NAMALWA (cell line): ENCODE measurements around the gene FIBCD1.
"Not testable (repeated sequence)": the region's sequence is repeated elsewhere in the genome, so short reads cannot be mapped to it uniquely, and the experiment has no call there.

Experiments
- DNase-seq: peaks from one replicate; pipeline ENCODE4 v3.0.0-alpha.2; 2015; ENCODE audit warnings: low spot score

The FIBCD1 gene

DNA sequence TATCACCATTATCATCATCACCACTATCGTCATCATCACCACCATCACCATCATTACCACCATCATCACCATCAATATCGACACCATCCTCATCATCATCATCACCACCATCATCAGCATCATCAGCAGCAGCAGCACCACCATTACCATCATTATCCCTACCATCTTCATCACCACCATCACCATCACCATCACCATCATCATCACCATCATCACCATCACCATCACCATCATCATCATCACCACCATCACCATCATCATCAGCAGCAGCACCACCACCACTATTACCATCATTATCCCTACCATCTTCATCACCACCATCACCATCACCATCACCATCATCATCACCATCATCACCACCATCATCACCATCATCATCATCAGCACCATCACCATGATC is 15.9 kb upstream of the FIBCD1 start:
- not testable (repeated sequence) for DNase-seq

DNA sequence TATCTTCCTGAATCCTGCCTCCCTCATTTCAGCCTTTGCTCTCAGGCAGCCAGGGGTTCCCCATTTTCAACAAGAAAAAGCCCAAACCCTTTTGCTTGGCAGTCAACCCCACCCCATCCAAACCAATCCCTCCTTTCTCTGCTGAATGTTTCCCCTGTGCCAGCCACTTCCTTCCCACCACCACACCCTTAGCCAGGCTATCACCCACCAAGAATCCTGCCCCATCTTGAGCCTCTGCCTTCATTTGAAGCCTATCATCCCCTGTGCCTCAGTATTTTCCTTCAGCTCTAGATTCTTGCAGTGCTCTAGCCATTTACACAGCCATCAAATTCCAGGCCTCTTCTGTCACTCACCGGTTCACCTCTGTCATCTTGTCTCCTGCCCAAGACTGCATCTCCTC is 15.3 kb upstream of the FIBCD1 start:
- DNase-seq = no peak

DNA sequence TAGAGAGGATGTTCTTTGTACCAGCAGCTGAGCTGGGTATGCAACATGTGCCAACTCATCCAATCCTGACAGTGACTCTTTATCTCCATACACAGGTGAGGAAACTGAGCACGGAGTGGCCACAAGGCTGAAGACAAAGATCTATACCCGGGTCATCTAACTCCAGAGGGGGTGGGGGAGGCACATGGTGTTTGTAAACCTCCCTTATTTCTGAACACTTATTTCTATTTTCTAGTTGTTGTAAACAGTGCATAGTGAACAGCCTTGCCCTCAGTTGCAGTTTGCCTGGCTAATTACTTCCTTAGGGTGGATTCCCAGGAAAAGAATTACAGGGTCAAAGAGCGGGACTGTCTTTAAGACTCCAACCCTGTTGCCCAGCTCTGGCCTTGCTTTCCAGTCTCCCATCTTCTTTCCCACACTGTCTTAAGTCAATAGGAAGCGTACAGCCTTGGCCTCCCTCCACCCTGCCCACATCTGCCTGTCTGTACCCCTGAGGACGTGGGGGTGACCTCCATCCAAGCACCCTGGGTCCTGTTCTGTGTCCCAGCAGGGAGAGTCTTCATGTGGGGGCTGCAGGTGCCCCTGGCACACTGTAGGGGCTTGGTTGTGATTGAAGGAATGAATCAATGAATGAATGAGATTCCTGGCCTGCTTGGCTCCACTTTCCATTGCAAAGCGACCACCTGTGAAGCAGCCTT is 13.2 kb upstream of the FIBCD1 start:
- no peak for DNase-seq

DNA sequence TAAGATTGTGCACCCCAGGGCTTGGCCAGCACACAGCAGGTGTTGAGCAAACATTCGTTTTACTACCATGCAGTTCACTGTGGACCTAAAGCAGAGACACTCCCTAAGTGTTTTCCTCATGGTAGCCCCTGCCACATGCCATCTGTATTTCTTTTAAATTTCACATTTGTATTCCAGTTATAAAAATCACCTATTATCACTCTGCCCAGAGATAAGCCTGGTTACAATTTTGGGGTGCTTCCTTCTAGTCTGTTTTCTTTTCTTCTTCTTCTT is 10.9 kb upstream of the FIBCD1 start:
- no peak for DNase-seq

DNA sequence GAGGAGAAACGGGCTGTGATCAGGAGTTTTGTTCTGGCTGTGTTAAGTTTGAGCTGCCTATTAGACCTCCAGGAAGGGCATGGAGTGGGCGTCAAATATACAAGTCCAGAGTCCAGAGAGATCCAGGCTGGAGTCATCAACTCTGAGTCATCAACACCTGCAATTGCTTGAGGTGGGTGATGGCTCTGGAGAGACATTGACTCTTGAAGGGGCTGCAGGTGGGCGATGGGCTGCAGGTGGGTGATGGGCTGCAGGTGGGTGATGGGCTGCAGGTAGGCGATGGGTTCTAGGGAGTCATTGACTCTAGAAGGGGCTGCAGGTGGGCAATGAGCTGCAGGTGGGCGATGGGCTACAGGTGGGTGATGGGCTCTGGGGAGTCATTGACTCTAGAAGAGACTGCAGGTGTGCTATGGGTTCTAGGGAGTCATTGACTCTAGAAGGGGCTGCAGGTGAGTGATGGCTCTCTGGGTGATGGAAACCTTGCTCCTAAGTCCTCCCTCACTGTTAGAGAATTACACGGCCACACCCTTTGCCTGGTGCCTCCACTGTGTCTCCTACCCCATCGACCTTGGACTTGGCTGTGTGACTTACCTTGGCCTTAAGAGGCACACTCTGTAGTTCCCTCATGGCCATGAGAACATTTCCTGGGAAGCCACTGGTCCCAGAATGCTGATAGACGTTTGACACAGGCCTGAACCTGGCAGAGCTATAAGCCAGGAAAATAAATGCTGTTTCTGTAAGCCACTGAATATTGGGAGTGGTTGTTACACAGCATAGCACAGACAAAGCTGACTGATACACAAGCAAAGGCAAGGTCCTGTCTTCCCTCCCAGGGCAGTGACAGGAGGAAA is 10.4 kb upstream of the FIBCD1 start:
- DNase-seq = no peak

DNA sequence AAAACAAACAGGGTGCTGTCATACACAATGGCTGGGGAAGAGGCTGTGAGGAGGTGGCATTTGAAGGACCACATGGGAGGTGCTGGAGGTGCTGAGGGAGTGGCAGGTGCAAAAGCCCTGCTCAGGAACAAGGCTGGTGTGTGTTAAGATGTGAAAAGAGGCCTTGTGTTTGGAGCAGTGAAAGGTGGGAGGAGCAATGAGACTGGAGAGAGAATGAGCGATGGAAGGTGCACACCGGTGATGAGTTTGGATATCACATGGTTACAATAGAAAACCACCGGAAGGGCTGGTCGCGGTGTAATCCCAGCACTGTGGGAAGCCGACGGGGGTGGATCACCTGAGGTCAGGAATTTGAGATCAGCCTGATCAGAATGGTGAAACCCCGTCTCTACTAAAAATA is 9.2 kb upstream of the FIBCD1 start:
- DNase-seq = no peak

DNA sequence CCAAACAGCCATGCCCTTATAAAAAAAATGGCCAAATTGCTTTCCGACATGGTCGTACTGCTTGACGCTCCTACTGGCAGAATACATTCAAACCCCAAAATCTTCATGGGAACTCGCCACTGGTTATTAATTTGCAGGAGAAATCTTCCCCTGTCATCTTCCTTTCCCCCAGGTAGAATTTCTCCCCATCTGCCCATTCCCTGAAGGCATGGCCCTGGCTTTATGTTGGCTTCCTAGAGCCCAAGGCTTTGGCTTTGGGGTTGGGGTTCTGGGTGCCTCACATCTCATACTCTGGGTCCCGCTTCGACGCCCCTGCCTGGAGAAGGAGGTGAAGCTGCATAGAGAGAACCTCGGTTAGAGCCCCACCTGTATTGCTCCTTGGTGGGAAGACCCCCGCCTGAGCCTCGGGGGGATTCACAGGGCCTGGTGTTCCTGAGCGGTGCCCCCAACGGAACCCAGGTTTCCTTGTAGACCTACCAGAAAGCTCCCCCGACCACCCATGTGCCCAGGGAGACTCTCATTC is 8.6 kb upstream of the FIBCD1 start:
- no peak for DNase-seq

DNA sequence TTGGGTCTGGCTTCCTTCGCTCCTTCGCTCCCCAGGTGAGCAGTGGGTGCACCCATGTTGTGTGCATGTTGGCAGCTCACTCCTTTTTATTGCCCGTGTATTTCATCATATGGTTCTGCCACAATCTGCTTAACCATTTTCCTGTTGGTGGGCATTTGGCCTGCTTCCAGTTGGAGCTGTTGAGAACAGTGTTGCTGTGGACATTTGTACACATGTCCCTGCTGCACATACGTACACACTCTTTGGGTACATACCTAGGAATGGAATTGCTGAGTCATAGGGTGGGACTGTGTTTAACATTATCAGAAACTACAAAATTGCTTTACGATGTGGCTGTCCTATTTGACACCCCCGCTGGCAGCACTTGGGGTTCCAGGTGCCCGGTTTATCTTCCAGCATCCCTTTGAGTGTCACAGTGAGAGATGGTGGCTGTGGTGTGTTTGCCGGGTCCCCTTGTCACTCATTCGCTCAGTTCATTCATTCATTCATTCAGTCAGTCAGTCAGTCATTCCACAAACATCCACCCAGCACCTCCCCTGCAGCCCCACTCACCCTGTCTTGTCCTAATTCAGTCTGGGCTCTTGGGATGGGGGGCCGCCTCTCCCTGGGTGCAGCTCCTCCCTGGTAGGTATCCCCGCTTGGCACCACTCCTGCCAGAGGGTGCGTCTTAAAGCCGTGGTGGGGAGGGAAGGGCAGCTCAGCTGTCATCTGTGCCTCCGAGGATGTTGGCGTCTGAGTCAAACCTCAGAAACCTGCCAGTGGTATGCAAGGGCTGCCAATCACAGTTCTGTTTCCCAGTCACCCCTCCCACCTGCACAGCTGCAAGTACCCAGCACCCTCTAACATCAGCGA is 7.9 kb upstream of the FIBCD1 start:
- DNase-seq = no peak

DNA sequence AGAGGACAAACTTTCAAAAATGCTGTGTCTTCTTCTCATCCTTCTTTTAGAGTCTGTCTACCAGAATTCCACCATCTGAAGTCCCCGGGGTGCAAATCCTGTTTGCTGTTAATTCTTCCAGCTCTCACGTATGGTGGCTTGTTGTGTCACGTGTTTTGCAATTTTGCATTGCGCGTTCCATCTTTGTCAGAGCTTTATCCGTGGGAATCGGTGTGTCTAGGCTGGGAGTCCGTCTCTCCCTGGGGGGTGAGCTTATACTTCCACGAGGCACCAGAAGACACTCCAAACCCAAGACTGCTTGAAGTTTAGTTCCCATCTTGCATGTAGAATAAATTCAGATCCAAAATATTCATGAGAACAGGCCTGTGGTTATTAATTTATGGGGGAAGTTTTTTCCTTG is 6.1 kb upstream of the FIBCD1 start:
- DNase-seq = no peak

DNA sequence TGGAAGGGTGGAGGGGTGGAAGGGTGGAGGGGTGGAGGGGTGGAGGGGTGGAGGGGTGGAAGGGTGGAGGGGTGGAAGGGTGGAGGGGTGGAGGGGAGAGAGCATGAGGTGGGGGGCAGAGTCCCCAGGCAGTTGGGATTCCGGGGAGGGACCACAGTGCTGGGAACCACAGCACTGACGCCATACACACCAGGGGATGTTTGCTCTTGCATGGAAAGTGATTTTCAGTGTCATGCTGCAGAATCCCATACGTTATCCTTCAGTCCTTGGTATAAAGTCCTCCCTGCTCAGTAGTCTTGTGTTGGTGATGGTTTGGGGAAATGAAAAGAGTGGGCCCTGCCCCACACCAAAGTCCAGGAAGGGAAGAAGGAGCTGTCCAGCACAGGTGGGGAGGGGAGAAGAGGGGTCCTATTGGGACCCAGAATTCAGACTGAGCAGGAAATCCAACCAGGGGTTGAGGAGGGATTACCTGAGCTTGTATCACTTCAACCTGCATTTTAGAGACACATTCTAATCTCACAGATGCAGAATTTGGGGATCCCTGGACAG is 5.5 kb upstream of the FIBCD1 start:
- DNase-seq = no peak

DNA sequence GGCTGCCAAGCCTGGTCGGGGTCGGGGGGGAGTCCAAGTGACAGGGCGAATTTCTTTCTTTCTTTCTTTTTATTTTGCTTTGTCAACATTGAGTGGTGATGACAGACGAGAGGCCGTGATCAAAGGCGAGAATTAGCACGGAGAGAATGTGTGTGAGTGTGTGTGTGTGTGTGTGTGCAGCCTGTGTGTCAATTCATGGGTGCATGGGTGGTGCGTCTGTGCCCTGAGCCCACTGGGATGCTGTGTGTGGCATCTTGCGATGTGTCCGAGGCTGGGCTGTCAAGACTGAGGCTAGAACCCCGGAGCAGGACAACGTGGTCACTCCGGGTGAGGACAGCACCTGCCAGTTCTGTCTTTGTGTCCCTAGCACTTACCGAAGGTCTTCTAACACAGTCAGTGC is 4.7 kb upstream of the FIBCD1 start:
- no peak for DNase-seq

DNA sequence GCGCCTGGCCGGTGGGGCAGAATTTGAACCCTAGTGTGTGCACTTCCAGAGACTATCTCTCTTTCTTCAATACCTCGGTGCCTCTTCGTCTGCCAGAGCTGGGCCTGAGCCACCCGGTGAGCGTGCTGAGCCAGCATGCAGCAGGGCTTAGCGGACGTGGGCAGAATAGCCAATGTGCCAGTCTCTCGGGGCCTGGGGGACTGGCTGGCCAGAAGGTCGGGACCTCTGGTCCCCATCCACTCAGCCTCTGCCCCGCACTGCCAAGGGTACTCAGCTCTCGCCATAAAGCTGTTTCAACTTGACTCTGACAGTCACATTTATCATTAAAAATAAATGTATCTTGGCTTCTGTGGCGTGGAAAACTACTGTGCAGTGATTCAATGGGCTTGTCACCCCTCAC is 4.2 kb upstream of the FIBCD1 start:
- no peak for DNase-seq

DNA sequence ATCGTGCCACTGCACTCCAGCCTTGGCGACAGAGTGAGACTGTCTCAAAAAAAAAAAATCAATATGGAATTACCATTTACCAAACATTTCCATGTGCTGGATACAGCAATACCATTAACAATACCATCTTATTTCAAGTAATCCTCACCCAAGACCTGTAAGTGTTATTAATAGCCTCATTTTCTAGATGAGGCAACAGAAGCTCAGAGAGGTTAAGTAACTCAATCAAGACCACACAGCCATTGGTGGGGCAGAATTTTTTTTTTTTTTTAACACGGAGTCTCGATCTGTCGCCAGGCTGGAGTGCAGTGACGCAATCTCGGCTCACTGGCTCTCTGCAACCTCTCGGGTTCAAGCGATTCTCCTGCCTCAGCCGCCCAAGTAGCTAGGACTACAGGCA is 3.6 kb upstream of the FIBCD1 start:
- DNase-seq = no peak

DNA sequence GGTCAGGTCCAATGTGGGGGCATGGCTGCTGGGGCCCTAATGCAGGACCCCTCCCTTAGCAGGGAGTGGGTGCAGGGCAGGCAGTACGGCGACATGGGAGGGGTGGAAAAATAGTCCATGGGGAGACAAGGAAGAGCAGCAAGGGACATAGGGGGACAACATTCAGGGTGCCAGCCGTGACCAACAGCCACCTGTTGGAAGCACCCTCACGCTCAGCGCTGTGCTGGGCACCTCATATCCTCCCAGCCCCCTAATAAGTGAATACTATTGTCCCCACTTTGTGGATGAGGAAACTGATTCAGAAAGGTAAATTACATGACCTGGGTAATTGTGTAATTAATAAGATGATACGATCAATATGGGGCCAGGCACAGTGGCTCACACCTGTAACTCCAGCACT is 3.0 kb upstream of the FIBCD1 start:
- DNase-seq = no peak

DNA sequence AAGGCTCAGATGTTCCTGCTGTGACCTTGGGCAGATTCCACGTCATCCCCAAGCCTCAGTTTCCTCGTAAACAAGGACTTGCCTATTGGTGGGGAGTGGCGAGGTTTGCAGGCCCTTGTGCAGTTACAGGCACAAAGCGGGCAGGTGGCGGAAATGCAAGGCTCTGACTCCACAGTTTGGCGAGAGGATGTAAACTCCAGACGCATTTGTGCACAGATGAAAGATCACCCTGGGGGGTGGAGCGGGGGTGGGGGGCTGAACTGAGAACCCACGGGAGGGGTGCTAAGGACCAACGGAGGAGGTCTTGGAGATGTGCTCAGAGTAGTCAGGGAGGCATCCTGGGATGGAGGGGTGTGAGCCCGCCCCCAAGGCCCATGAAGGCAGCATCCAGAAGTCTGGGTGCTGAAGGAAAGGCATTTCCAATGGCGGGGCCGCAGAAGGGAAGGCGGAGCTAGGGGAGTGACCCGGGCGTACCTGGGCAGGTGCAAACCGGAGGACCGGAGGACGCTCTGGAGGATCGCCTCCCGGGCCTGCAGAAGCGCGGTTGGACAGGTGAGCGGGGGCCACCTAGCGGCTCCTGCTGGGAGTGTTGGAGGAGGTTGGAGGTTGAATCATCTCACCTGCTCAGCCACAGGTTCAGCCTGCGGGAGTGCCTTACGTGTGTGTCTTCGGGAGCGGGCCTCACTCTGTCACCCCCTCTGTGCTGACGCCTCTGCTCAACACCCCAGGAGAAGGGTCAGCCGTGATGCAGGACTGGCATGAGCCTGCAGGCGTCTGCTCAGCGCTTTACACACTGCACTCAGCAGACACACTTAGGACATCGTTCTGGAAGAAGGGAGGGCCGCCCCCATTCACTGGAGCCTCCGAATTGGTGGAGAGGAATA is 1.9 kb upstream of the FIBCD1 start:
- peak; percentile 63 for DNase-seq

DNA sequence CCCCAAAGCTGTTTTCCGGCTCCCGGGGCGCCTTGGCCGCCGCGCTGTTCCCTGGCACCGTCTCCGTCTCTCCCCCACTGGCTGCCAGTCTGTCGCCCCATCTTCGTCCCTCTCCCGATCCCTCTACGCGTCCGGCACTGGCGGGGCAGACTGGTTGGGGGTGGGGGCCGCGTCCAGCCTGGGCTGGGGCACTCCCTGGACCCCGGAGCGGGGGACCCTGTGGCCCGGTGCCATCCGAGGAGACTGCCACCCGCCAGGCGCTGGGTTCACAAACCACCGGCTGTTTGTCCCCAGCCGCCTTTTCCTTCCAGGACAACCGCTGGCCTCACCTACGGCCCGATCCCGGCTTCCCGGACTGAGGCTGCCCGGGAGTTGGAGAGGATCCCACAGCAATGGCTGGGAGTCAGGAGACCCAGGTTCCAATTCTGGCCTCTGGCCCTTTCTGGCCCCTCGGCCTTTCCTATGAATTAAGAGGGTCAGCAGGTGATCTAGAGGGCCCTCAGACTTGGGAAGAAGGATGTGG is 1.0 kb upstream of the FIBCD1 start:
- no peak for DNase-seq

DNA sequence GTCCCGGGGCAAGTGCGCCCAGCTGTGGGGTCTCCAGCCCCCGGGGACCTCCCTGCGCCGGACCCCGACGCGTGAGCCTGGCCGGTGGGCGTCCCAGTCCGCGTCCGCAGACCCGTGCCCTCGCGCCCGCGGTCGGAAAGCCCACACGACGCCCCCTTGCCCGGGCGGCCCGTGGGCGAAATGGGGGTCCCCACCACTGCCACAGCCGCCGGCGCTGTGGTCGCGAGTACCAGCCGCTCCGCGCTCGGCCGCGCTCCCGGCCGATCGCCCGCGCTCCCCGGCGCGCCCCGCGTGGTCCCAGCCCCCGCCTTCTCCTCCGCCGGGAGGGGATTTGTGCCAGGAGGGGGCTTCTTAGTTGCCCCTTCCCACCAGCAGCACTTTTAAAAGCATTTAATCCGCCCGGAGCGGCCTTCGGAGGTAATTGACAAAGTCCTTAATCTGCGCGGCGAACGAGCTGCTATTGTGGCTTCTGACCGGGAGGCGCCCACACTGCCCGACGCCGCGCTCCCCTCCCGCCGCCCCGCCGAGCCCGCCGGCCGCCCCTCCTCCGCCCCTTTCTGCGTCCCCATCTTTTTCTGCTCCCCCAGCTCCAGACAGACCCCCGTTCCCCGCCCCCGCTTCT is 469 bp upstream of the FIBCD1 start:
- DNase-seq = no peak

DNA sequence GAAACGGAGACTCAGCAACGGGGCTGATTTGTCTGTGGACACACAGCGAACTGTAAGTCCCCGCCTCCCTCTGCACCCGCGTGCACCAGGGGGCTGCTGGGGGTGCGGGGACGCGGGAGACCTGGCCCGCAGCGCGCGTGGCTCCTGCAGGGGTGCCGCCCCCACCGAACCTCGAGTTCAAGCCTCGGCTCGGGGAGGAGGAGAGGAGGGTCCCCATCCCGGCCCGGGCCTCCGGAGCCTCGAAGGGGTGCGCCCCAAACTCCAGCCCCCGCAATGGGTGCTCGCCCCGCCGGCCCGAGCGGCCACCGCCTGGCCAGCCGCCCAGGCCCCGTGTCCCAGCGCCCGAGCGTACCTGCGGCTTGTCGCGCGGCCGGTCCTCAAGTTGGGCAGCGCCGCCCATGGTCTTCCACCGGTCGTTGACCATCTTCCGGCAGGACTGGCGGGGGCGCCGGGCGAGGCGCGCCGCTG is 829 bp downstream of the FIBCD1 start:
- DNase-seq = no peak

DNA sequence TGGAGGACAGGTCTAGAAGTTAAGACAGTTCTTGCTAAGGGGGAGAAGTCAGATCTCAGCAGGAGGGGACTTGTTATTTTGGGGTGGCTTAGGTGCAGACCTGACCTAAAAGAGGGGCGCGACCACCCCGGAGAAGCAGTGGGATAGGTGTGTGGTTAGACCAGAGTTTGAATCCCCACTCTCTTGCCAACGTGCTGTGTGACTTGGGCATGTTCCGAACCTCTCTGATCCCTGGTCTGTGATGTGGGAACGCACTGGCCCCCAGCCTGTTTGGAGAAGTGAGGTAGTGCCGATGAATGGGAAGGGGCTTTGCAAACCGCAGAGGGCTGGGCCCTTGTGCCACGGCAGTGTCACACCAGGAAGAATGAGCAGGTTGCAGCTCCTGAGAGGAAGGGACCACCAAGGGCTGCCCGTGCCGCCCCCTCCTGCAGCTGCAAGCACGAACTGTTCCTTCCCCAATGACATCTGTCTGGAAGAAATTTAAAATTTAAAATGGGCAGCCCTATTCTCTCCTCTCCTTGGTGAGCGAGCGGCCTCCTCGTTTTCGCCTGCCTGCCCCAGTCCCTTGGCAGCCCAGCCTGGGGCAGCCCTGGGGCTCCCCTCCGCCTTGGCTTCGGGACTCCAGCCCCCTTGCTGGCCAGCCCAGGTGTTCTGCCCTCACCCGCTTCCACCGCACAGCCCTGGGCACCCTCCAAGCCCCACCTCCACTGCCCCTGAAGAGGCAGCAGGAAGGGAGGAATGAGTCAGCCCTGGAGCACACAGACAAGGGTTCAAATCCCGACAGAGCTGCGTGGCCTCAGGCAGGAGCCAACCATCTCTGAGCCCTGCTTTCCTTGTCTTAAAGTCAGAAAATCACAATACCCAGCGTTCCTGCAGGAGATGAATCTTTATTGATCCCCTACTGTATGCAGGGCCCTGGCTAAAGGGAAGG is 1.6 kb downstream of the FIBCD1 start:
- DNase-seq = no peak
